Ectodermal cell (in vitro differentiated cells): ENCODE measurements around the gene PTGDR2.

Experiments
- H3K27ac ChIP-seq: 2 replicates; pipeline ENCODE4 v1.7.0; 2013; ENCODE audit warnings: mild to moderate bottlenecking, low read depth, low read length; ENCODE audit not compliant: insufficient read depth, poor library complexity, severe bottlenecking
- H3K27me3 ChIP-seq: 2 replicates; pipeline ENCODE4 v1.7.0; 2013; ENCODE audit warnings: mild to moderate bottlenecking, low read length; ENCODE audit not compliant: insufficient read depth, control insufficient read depth, poor library complexity, severe bottlenecking
- H3K36me3 ChIP-seq: one replicate; pipeline ENCODE4 v1.7.0; 2013; ENCODE audit warnings: low read length; ENCODE audit not compliant: control insufficient read depth, insufficient read depth
- H3K4me1 ChIP-seq: one replicate; pipeline ENCODE4 v1.7.0; 2013; ENCODE audit warnings: low read length; ENCODE audit not compliant: control insufficient read depth, insufficient read depth
- H3K4me3 ChIP-seq: 2 replicates; pipeline ENCODE4 v1.7.0; 2013; ENCODE audit warnings: low read depth, low read length, control low read depth; ENCODE audit not compliant: insufficient read depth
- H3K9me3 ChIP-seq: 2 replicates; pipeline ENCODE4 v1.7.0; 2013; ENCODE audit warnings: mild to moderate bottlenecking, low read length, moderate library complexity; ENCODE audit not compliant: control insufficient read depth
- WGBS, 2 experiments: methylation state at CpG; one replicate each; pipeline ENCODE4 v1.1.7; 2013; ENCODE audit warnings: missing lambda C conversion rate in 2 of 2; 5-methylcytosine and 5-hydroxymethylcytosine counted together

The PTGDR2 gene

GRCh38 chr11:60858236-60858635, 2.5 kb upstream of the PTGDR2 start:
- H3K36me3 ChIP-seq = no peaks in the 10 kb centered on the region
- no peak overlapping the region for H3K4me3 ChIP-seq
- peaks cover 13% of the 10 kb centered on the region for H3K27me3 ChIP-seq
- H3K9me3 ChIP-seq = no peaks in the 10 kb centered on the region
- H3K27ac ChIP-seq = no peak overlapping the region
- WGBS, 2 experiments = 89 to 91% methylated on average over 8 of the region's 8 CpGs
- no peaks in the 10 kb centered on the region for H3K4me1 ChIP-seq

- 94% methylated on average over 4 to 5 of the region's 5 CpGs for WGBS, 2 experiments
- no peak overlapping the region for H3K27ac ChIP-seq
- H3K4me3 ChIP-seq = no peak overlapping the region
- no peaks in the 10 kb centered on the region for H3K9me3 ChIP-seq
- peaks cover 19% of the 10 kb centered on the region for H3K27me3 ChIP-seq
- H3K4me1 ChIP-seq = no peaks in the 10 kb centered on the region
- no peaks in the 10 kb centered on the region for H3K36me3 ChIP-seq
Measured at GRCh38 chr11:60857378-60858232, 1.9 kb upstream of the PTGDR2 start.

- WGBS, 2 experiments = 82 to 88% methylated on average over 7 to 8 of the region's 8 CpGs
- H3K27me3 ChIP-seq = peaks cover 26% of the 10 kb centered on the region
- no peak overlapping the region for H3K4me3 ChIP-seq
- H3K27ac ChIP-seq = no peak overlapping the region
- H3K4me1 ChIP-seq = peaks cover 11% of the 10 kb centered on the region
- H3K9me3 ChIP-seq = no peaks in the 10 kb centered on the region
- peaks cover 5% of the 10 kb centered on the region for H3K36me3 ChIP-seq
Measured at GRCh38 chr11:60854847-60855725, 664 bp downstream of the PTGDR2 start.

- H3K27me3 ChIP-seq = peaks cover 26% of the 10 kb centered on the region
- H3K27ac ChIP-seq = no peak overlapping the region
- no peak overlapping the region for H3K4me3 ChIP-seq
- WGBS, 2 experiments = 89 to 94% methylated on average over 8 of the region's 8 CpGs
- peaks cover 11% of the 10 kb centered on the region for H3K4me1 ChIP-seq
- H3K9me3 ChIP-seq = no peaks in the 10 kb centered on the region
- H3K36me3 ChIP-seq = peaks cover 13% of the 10 kb centered on the region
Measured at GRCh38 chr11:60854140-60854846, 1.5 kb downstream of the PTGDR2 start.

GRCh38 chr11:60852982-60853950, 2.5 kb downstream of the PTGDR2 start:
- H3K4me3 ChIP-seq = no peak overlapping the region
- no peak overlapping the region for H3K27ac ChIP-seq
- WGBS, 2 experiments = 93 to 94% methylated on average over 68 of the region's 68 CpGs

GRCh38 chr11:60852117-60852981, 3.4 kb downstream of the PTGDR2 start:
- Histone ChIP-seq H3K4me1 (peaks cover 11% of the 10 kb centered on the region), H3K27ac (no peak overlapping the region), H3K9me3 (no peaks in the 10 kb centered on the region), H3K36me3 (peaks cover 20% of the 10 kb centered on the region), H3K4me3 (peak overlapping the region; percentile 16), H3K27me3 (peaks cover 26% of the 10 kb centered on the region)
- 36 to 39% methylated on average over 78 of the region's 78 CpGs for WGBS, 2 experiments

More at GRCh38 chr11:60852982-60853950, 2.5 kb downstream of the PTGDR2 start:
- Histone ChIP-seq H3K9me3 (no peaks in the 10 kb centered on the region), H3K27me3 (peaks cover 26% of the 10 kb centered on the region), H3K36me3 (peaks cover 20% of the 10 kb centered on the region), H3K4me1 (peaks cover 11% of the 10 kb centered on the region)

- 84 to 85% methylated on average over 17 of the region's 17 CpGs for WGBS, 2 experiments
- Histone ChIP-seq H3K9me3 (no peaks in the 10 kb centered on the region), H3K27ac (no peak overlapping the region), H3K27me3 (peaks cover 26% of the 10 kb centered on the region), H3K4me1 (peaks cover 11% of the 10 kb centered on the region), H3K36me3 (peaks cover 20% of the 10 kb centered on the region), H3K4me3 (no peak overlapping the region)
Measured at GRCh38 chr11:60851327-60852104, 4.2 kb downstream of the PTGDR2 start.
